K562 (cell line): ENCODE results near the gene ENSA. TPM values are rescaled to one million over a fixed set of nuclear protein-coding genes. Genes with fewer than 3 reads are reported as not detected.

Experiments used
- ATAC-seq: fragments of 200-7000 bp; cut with Tn5 transposase; 3 replicates; pipeline ENCODE4 v1.9.1; 2020; ENCODE audit warnings: moderate library complexity
- BruUV-seq: library from RNA; stranded (reverse); fragments of 400-500 nt; replicated peaks from 2 replicates; lab custom pipeline; 2021; lab: Mats Ljungman, UMichigan
- CTCF ChIA-PET: fragments of 300-600 bp; formaldehyde crosslinking; extraction: SDS; loops from one replicate; lab custom pipeline; 2021; ENCODE audit warnings: low intra/inter-chr PET ratio; lab: Yijun Ruan, JAX
- POLR2A ChIA-PET: fragments of 300-600, 350-650 bp; sonication (Branson Sonifier 250); formaldehyde crosslinking; extraction: SDS; loops from one replicate; lab custom pipeline; 2021; ENCODE audit warnings: antibody characterized with exemption, inconsistent platforms; lab: Yijun Ruan, JAX
- DNase-seq, 4 experiments: peaks; one replicate each; pipeline versions ENCODE4 v3.0.0 to v3.0.0-alpha.2; 2011 to 2018; ENCODE audit warnings: low spot score in 3 of 4, mixed read lengths in 3 of 4; ENCODE audit errors: extremely low read depth in 1 of 4
- FAIRE-seq: peaks from 2 replicates; lab custom pipeline; 2011; peaks lifted over from hg19 to GRCh38; lab: Jason Lieb, UNC
- H2AFZ ChIP-seq: 2 replicates; pipeline ENCODE4 v1.6.0; 2011; ENCODE audit warnings: low read depth, low read length, control low read depth, inconsistent platforms
- H3K27ac ChIP-seq: fragments of 200-600 bp; 3 replicates; pipeline ENCODE4 v1.8.0; 2011; ENCODE audit warnings: low read depth, mild to moderate bottlenecking, control low read depth, inconsistent platforms, low read length, moderate library complexity, mixed read lengths; ENCODE audit errors: extremely low read depth
- H3K27me3 ChIP-seq, 2 experiments: fragments of 300-600 bp in 1 of 2; 2 replicates in 1 of 2; 3 replicates in 1 of 2; pipeline versions ENCODE4 v1.6.0 to v1.8.0; 2011; ENCODE audit warnings: inconsistent platforms in 2 of 2, low read length in 2 of 2, mild to moderate bottlenecking in 1 of 2, mixed read lengths in 1 of 2, moderate library complexity in 1 of 2; ENCODE audit not compliant: control insufficient read depth in 2 of 2, insufficient read depth in 2 of 2
- H3K36me3 ChIP-seq: fragments of 300-600 bp; 3 replicates; pipeline ENCODE4 v1.8.0; 2011; ENCODE audit warnings: mild to moderate bottlenecking, low read length, inconsistent platforms; ENCODE audit not compliant: control insufficient read depth, insufficient read depth
- H3K4me1 ChIP-seq, 2 experiments: fragments of 200-600 bp in 1 of 2; replicated peaks in 1 of 2; 2 replicates in 1 of 2; 3 replicates in 1 of 2; pipeline versions ENCODE4 v1.5.1 to v1.8.0; 2011; ENCODE audit warnings: inconsistent platforms in 2 of 2, low read length in 2 of 2, mild to moderate bottlenecking in 1 of 2, mixed read lengths in 1 of 2, moderate library complexity in 1 of 2; ENCODE audit not compliant: control insufficient read depth in 2 of 2, insufficient read depth in 2 of 2
- H3K4me2 ChIP-seq: 2 replicates; pipeline ENCODE4 v1.6.1; 2011; ENCODE audit warnings: low read length, control low read depth, inconsistent platforms, mixed read lengths; ENCODE audit not compliant: insufficient read depth
- H3K4me3 ChIP-seq: fragments of 200-600 bp; sonication (generic), shearing (Covaris generic); 2 replicates; pipeline ENCODE4 v1.5.1; 2016; ENCODE audit warnings: control low read depth, inconsistent platforms
- H3K79me2 ChIP-seq: fragments of 200-600 bp; 3 replicates; pipeline ENCODE4 v1.8.0; 2011; ENCODE audit warnings: low read length, inconsistent platforms; ENCODE audit not compliant: control insufficient read depth, insufficient read depth
- H3K9ac ChIP-seq, 2 experiments: 2 replicates each; pipeline versions ENCODE4 v1.6.0 to v1.6.1; 2011; ENCODE audit warnings: low read depth in 2 of 2, low read length in 2 of 2, control low read depth in 1 of 2, inconsistent platforms in 1 of 2, mild to moderate bottlenecking in 1 of 2, mixed read lengths in 1 of 2; ENCODE audit not compliant: insufficient read depth in 1 of 2
- H3K9me1 ChIP-seq: one replicate; pipeline ENCODE4 v1.6.0; 2011; ENCODE audit warnings: inconsistent platforms, mild to moderate bottlenecking, low read length, moderate library complexity; ENCODE audit not compliant: control insufficient read depth, insufficient read depth
- H3K9me3 ChIP-seq: replicated peaks from 2 replicates; pipeline ENCODE4 v1.5.1; 2011; ENCODE audit warnings: low read depth, low read length, inconsistent platforms; ENCODE audit not compliant: control insufficient read depth, insufficient read depth
- H4K20me1 ChIP-seq: replicated peaks from 2 replicates; pipeline ENCODE4 v1.6.1; 2011; ENCODE audit warnings: low read length, inconsistent platforms, mixed read lengths; ENCODE audit not compliant: control insufficient read depth, insufficient read depth
- C11orf30 ChIP-seq: fragments of 450-650 bp; IDR thresholded peaks from 2 replicates; pipeline ENCODE4 v1.6.1; 2016; ENCODE audit warnings: low read depth, mild to moderate bottlenecking
- GABPA ChIP-seq: fragments of 200-800 bp; sonication (Bioruptor generic); conservative IDR thresholded peaks from 2 replicates; pipeline ENCODE4 v1.6.1; 2016; ENCODE audit warnings: low read depth, missing genetic modification characterization, missing compliant biosample characterization
- HDAC3 ChIP-seq: fragments of 450-650 bp; IDR thresholded peaks from 2 replicates; pipeline ENCODE4 v1.6.1; 2018; ENCODE audit warnings: borderline replicate concordance, mild to moderate bottlenecking, moderate library complexity; ENCODE audit not compliant: partially characterized antibody
- L3MBTL2 ChIP-seq: fragments of 450-650 bp; IDR thresholded peaks from 2 replicates; pipeline ENCODE4 v1.6.1; 2016; ENCODE audit warnings: mild to moderate bottlenecking, moderate library complexity
- LEF1 ChIP-seq: fragments of 450-650 bp; IDR thresholded peaks from 2 replicates; pipeline ENCODE4 v1.6.1; 2016; ENCODE audit warnings: mild to moderate bottlenecking
- MTA3 ChIP-seq: fragments of 450-650 bp; formaldehyde crosslinking; IDR thresholded peaks from 2 replicates; pipeline ENCODE4 v1.6.1; 2017; ENCODE audit warnings: mild to moderate bottlenecking, borderline replicate concordance
- NBN ChIP-seq: fragments of 450-650 bp; IDR thresholded peaks from 2 replicates; pipeline ENCODE4 v1.6.1; 2016; ENCODE audit warnings: low read depth, mild to moderate bottlenecking
- NFYB ChIP-seq: IDR thresholded peaks from 2 replicates; pipeline ENCODE4 v1.6.1; 2011; ENCODE audit warnings: mild to moderate bottlenecking, moderate library complexity; ENCODE audit not compliant: insufficient read length; ENCODE audit errors: extremely low read depth
- POLR2H ChIP-seq: IDR thresholded peaks from 2 replicates; pipeline ENCODE4 v1.6.1; 2016; ENCODE audit warnings: missing genetic modification characterization, low read depth, mild to moderate bottlenecking, control low read depth, missing compliant biosample characterization, moderate library complexity
- TEAD1 ChIP-seq, 2 experiments: fragments of 450-650 bp in 1 of 2; sonication (generic) in 1 of 2; formaldehyde crosslinking; IDR thresholded peaks; 2 replicates each; pipeline versions ENCODE4 v1.4.0 to v1.8.0; 2020 to 2022; ENCODE audit warnings: mild to moderate bottlenecking in 2 of 2, missing genetic modification reagents in 1 of 2
- ZNF431 ChIP-seq: sonication (generic); formaldehyde crosslinking; IDR thresholded peaks from 2 replicates; pipeline ENCODE4 v1.8.0; 2022; ENCODE audit warnings: mild to moderate bottlenecking, missing genetic modification reagents
- ZNF644 ChIP-seq: fragments of 200-800 bp; sonication (Bioruptor generic); IDR thresholded peaks from 2 replicates; pipeline ENCODE4 v1.6.1; 2016; ENCODE audit warnings: low read depth, missing genetic modification characterization, missing compliant biosample characterization
- WGBS: fragments of 100-300 bp; shearing (Covaris generic); methylation state at CpG from one replicate; pipeline ENCODE4 v1.1.6; 2016; ENCODE audit warnings: low coverage, mixed read lengths; ENCODE audit not compliant: insufficient coverage; ENCODE audit errors: missing lambda C conversion rate; 5-methylcytosine and 5-hydroxymethylcytosine counted together
- in situ Hi-C: fragments of 300-500 bp; cut with MboI; formaldehyde crosslinking; loops from 4 replicates; pipeline ENCODE4 v1.15.0; 2018; ENCODE audit warnings: inconsistent platforms, mixed read lengths
- intact Hi-C: fragments of 100-400 bp; cut with micrococcal nuclease; formaldehyde crosslinking; loops from 2 replicates; pipeline ENCODE4 v1.14.2; 2022
- polyA plus RNA-seq, 8 experiments: library from polyadenylated mRNA; depleted of rRNA in 4 of 8; stranded (reverse) in 5 of 8; unstranded in 3 of 8; fragments of >200 nt; fragmentation: Nextera tagmentation in 2 of 8; fragmentation: Illumina TruSeq in 1 of 8; extraction: Ambion mirVana in 2 of 8; extraction: Trizol in 1 of 8; gene quantifications; 2 replicates each; pipeline versions ENCODE4 v1.2.1 to v1.2.3, GENCODE V29; 2011 to 2014; ENCODE audit warnings: inconsistent platforms in 1 of 8, missing spikeins in 1 of 8
- total RNA-seq, 7 experiments: library from RNA; depleted of rRNA in 6 of 7; stranded (reverse); fragments of >200 nt in 6 of 7; fragmentation: Illumina TruSeq in 2 of 7; extraction: Trizol in 2 of 7; gene quantifications; 2 replicates each; pipeline versions ENCODE4 v1.2.1 to v1.2.3, GENCODE V29; 2011 to 2021; ENCODE audit warnings: low replicate concordance in 1 of 7
- TF ChIP-seq, protein P1 (sequence below): fragments of 450-650 bp; formaldehyde crosslinking; IDR thresholded peaks from 2 replicates; pipeline ENCODE4 v1.4.0; 2020; ENCODE audit warnings: mild to moderate bottlenecking, moderate library complexity
- TF ChIP-seq, protein P2 (sequence below): fragments of 450-650 bp; IDR thresholded peaks from 2 replicates; pipeline ENCODE4 v1.6.1; 2017; ENCODE audit warnings: antibody characterized with exemption
- TF ChIP-seq, protein P3 (sequence below), 2 experiments: fragments of 450-650 bp; conservative IDR thresholded peaks; 2 replicates each; pipeline ENCODE4 v1.6.1; 2017; ENCODE audit warnings: mild to moderate bottlenecking in 2 of 2, moderate library complexity in 2 of 2

ENSA gene
- total and polyA plus RNA-seq, 9 of the 15 experiments (the other 6 are each of a cell fraction or from before 2014, with no cell fraction given): 68.1 to 605 (median 188) TPM

DNA sequence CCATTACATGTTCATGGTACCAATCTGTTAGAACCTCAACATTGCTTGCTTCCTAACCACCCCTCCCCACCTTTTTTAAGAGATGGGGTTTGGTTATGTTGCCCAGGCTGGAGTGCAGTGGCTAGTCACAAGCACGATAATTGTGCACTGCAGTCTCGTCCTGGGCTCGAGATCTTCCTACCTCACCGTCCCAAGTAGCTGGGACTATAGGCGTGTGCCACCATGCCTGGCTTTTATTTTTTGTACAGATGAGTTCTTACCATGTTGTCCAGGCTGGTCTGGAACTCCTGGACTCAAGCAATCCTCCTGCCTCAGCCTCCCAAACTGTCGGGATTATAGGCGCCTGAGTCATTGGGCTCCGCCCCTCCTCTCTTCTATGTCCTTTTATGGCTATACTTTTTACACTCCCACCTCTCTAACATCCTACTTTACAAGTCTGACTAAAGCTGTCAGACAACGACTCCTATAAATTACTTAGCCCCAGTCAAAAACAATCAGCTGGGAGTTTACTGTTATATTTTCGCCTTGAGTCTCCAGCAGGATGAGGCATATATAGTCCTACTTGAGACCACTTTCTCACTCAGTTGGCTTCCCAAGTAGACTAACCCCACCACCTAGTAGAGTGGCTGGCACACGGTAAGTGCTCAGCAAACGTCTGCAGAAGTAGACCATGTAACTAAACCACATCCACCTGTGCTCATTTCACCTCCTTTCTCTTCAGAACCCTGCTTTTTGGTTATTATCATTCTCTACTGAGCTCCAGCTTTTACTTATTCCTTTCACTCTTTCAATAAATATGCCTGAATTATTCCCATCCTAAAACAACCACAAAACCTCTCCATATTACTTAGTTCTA, 13.8 kb downstream of the ENSA start:
- H3K9ac ChIP-seq: peak overlapping the region in 1 of 2 experiments; percentile 63; a peak in 2 of 4 replicates
- peak overlapping the region; percentile 28; the same call in 1 of the 2 replicates for H3K4me2 ChIP-seq
- POLR2A ChIA-PET: interaction anchor here (0.6 to 3.1 kb wide), 11 partner anchors 10 to 78 kb away, joined by 3 to 22 read pairs (median 4); partner anchors contain the start of genes ENSA and MCL1
- H3K27ac ChIP-seq: peak overlapping the region; percentile 94
- H3K4me1 ChIP-seq: peaks cover 37 to 64% of the 10 kb centered on the region in 2 experiments
- FAIRE-seq (peak; percentile 42), DNase-seq (peak in 2 of 4 experiments; percentile 65 to 79), ATAC-seq (peak; percentile 66)
- H2AFZ ChIP-seq: no peak overlapping the region
- H3K27me3 ChIP-seq: no peaks in the 10 kb centered on the region
- H4K20me1 ChIP-seq: no peaks in the 10 kb centered on the region
- H3K4me3 ChIP-seq: no peak overlapping the region
- BruUV-seq: no TSS peak
- peaks cover 22% of the 10 kb centered on the region; the same call in 2 of the 3 replicates for H3K79me2 ChIP-seq
- no peaks in the 10 kb centered on the region for H3K9me3 ChIP-seq
- in situ Hi-C loops (no loop called here), intact Hi-C loops (loop anchor here (5.0 to 10.0 kb wide), 2 partner anchors 197 to 359 kb away; partner anchors contain the start of gene CERS2)
- CTCF ChIA-PET: no interaction called here
- peaks cover 59% of the 10 kb centered on the region for H3K36me3 ChIP-seq
- no peaks in the 10 kb centered on the region for H3K9me1 ChIP-seq
- 38% methylated on average over 12 of the region's 12 CpGs for WGBS
- TF ChIP-seq C11orf30 (0 out of 2 replicates have a peak, but pooled peaks have one; percentile 51), POLR2H (tag) (peak; percentile 72), NBN (0 out of 2 replicates have a peak, but pooled peaks have one; percentile 45), GABPA (tag) (no peak), ZNF431 (CRISPR knock-in tag) (0 out of 2 replicates have a peak, but pooled peaks have one; percentile 26), LEF1 (peak; percentile 60; the same call in 1 of the 2 replicates), L3MBTL2 (peak; percentile 34; the same call in 1 of the 2 replicates), HDAC3 (no peak), MTA3 (0 out of 2 replicates have a peak, but pooled peaks have one; percentile 39), TEAD1 (CRISPR knock-in tag; IDR thresholded peaks at IDR 0.05) (peak in 1 of 2 experiments; percentile 2; a peak in 1 of 4 replicates), ZNF644 (peak; percentile 79; the same call in 1 of the 2 replicates), NFYB (no peak)
- TF ChIP-seq, protein P1, sequence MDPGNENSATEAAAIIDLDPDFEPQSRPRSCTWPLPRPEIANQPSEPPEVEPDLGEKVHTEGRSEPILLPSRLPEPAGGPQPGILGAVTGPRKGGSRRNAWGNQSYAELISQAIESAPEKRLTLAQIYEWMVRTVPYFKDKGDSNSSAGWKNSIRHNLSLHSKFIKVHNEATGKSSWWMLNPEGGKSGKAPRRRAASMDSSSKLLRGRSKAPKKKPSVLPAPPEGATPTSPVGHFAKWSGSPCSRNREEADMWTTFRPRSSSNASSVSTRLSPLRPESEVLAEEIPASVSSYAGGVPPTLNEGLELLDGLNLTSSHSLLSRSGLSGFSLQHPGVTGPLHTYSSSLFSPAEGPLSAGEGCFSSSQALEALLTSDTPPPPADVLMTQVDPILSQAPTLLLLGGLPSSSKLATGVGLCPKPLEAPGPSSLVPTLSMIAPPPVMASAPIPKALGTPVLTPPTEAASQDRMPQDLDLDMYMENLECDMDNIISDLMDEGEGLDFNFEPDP (CRISPR knock-in tag): 0 out of 2 replicates have a peak, but pooled peaks have one; percentile 5
- TF ChIP-seq, protein P2, sequence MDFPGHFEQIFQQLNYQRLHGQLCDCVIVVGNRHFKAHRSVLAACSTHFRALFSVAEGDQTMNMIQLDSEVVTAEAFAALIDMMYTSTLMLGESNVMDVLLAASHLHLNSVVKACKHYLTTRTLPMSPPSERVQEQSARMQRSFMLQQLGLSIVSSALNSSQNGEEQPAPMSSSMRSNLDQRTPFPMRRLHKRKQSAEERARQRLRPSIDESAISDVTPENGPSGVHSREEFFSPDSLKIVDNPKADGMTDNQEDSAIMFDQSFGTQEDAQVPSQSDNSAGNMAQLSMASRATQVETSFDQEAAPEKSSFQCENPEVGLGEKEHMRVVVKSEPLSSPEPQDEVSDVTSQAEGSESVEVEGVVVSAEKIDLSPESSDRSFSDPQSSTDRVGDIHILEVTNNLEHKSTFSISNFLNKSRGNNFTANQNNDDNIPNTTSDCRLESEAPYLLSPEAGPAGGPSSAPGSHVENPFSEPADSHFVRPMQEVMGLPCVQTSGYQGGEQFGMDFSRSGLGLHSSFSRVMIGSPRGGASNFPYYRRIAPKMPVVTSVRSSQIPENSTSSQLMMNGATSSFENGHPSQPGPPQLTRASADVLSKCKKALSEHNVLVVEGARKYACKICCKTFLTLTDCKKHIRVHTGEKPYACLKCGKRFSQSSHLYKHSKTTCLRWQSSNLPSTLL: no peak
- TF ChIP-seq, protein P3, sequence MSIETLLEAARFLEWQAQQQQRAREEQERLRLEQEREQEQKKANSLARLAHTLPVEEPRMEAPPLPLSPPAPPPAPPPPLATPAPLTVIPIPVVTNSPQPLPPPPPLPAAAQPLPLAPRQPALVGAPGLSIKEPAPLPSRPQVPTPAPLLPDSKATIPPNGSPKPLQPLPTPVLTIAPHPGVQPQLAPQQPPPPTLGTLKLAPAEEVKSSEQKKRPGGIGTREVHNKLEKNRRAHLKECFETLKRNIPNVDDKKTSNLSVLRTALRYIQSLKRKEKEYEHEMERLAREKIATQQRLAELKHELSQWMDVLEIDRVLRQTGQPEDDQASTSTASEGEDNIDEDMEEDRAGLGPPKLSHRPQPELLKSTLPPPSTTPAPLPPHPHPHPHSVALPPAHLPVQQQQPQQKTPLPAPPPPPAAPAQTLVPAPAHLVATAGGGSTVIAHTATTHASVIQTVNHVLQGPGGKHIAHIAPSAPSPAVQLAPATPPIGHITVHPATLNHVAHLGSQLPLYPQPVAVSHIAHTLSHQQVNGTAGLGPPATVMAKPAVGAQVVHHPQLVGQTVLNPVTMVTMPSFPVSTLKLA (conservative IDR thresholded peaks at IDR 0.05): no peak
